Hepatocyte (in vitro differentiated cells): ENCODE results near the gene TBC1D30. TPM values are rescaled to one million over a fixed set of nuclear protein-coding genes. Genes with fewer than 3 reads are reported as not detected.

ENCODE experiments used
- DNase-seq: peaks from one replicate; pipeline ENCODE4 v3.0.0-alpha.2; 2016; ENCODE audit warnings: low spot score
- H2AFZ ChIP-seq: fragments of 200-600 bp; sonication (generic); 2 replicates; pipeline ENCODE4 v1.6.0; 2016; ENCODE audit warnings: antibody characterized with exemption, mild to moderate bottlenecking
- H3K27ac ChIP-seq: fragments of 200-600 bp; sonication (generic); 2 replicates; pipeline ENCODE4 v1.5.1; 2016; ENCODE audit warnings: mild to moderate bottlenecking
- H3K27me3 ChIP-seq: fragments of 200-600 bp; sonication (generic); 2 replicates; pipeline ENCODE4 v1.6.1; 2016
- H3K36me3 ChIP-seq: fragments of 200-600 bp; sonication (generic); replicated peaks from 2 replicates; pipeline ENCODE4 v1.5.1; 2016; ENCODE audit warnings: low read depth; ENCODE audit not compliant: insufficient read depth
- H3K4me1 ChIP-seq: fragments of 200-600 bp; sonication (generic); 2 replicates; pipeline ENCODE4 v1.5.1; 2016; ENCODE audit warnings: mild to moderate bottlenecking, moderate library complexity; ENCODE audit not compliant: insufficient read depth
- H3K4me2 ChIP-seq: fragments of 200-600 bp; sonication (generic); 2 replicates; pipeline ENCODE4 v1.6.0; 2016
- H3K4me3 ChIP-seq: fragments of 200-600 bp; sonication (generic); 2 replicates; pipeline ENCODE4 v1.5.1; 2016; ENCODE audit warnings: mild to moderate bottlenecking
- H3K79me2 ChIP-seq: fragments of 200-600 bp; sonication (generic); 2 replicates; pipeline ENCODE4 v1.6.0; 2017; ENCODE audit warnings: mild to moderate bottlenecking
- H3K9me2 ChIP-seq: fragments of 200-600 bp; sonication (generic); replicated peaks from 2 replicates; pipeline ENCODE4 v1.6.0; 2017; ENCODE audit warnings: mild to moderate bottlenecking; ENCODE audit not compliant: insufficient read depth
- H3K9me3 ChIP-seq: fragments of 200-600 bp; sonication (generic); 2 replicates; pipeline ENCODE4 v1.5.1; 2016; ENCODE audit warnings: low read depth, mild to moderate bottlenecking
- H4K20me1 ChIP-seq: fragments of 200-600 bp; sonication (generic); 2 replicates; pipeline ENCODE4 v1.6.0; 2016; ENCODE audit warnings: mild to moderate bottlenecking; ENCODE audit not compliant: insufficient read depth, poor library complexity, severe bottlenecking
- EZH2 ChIP-seq: fragments of 200-600 bp; sonication (generic); IDR thresholded peaks from 2 replicates; pipeline ENCODE4 v1.6.1; 2016; ENCODE audit warnings: antibody characterized with exemption, mild to moderate bottlenecking, borderline replicate concordance
- EZH2phosphoT487 ChIP-seq: fragments of 200-600 bp; sonication (generic); IDR thresholded peaks from one replicate; pipeline ENCODE4 v1.6.1; 2018; ENCODE audit warnings: antibody characterized with exemption, mild to moderate bottlenecking, low read depth, moderate library complexity; ENCODE audit not compliant: unreplicated experiment, severe bottlenecking
- WGBS: methylation state at CpG from one replicate; pipeline ENCODE4 v1.1.6; 2016; ENCODE audit warnings: low lambda C conversion rate; ENCODE audit errors: missing lambda C conversion rate; 5-methylcytosine and 5-hydroxymethylcytosine counted together
- polyA plus RNA-seq: library from polyadenylated mRNA; unstranded; fragments of >200 nt; fragmentation: Nextera tagmentation; extraction: Ambion mirVana; gene quantifications from 2 replicates; pipeline ENCODE4 v1.2.1, GENCODE V29; 2016
- total RNA-seq: library from RNA; depleted of rRNA; stranded (reverse); fragments of >200 nt; gene quantifications from 2 replicates; pipeline ENCODE4 v1.2.3, GENCODE V29; 2014
- TF ChIP-seq, protein P1 (sequence below): fragments of 200-600 bp; sonication (generic); IDR thresholded peaks from 2 replicates; pipeline ENCODE4 v1.5.1; 2016; ENCODE audit warnings: antibody characterized with exemption, mild to moderate bottlenecking; ENCODE audit not compliant: poor library complexity

TBC1D30 gene
- total and polyA plus RNA-seq, 2 experiments from 2014 or later: 5.3 to 5.6 TPM

GRCh38 chr12:64782191-64782876 is 42.1 kb upstream of the TBC1D30 start:
- peak overlapping the region; percentile 94 for H3K4me2 ChIP-seq

DNA sequence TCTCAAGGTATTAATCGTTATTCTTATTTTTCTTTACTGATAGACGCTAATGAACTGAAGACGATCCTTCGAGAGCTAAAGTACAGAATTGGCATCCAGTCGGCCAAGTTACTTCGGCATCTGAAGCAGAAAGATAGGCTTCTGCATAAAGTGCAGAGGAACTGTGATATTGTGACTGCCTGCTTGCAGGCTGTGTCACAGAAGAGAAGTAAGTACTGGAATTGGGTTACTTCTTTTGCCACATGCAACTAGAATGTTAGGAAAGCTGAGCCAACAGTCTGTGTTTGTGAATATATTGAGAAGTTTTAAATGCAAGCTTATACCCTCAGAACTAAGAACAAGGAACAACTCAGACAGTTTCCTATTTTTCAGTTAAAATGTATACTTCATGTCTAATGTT is 38.6 kb upstream of the TBC1D30 start:
- H4K20me1 ChIP-seq: no peaks in the 10 kb centered on the region
- no peaks in the 10 kb centered on the region for H3K9me3 ChIP-seq
- H3K79me2 ChIP-seq: no peaks in the 10 kb centered on the region
- H3K4me2 ChIP-seq: no peak overlapping the region
- H3K27ac ChIP-seq: no peak overlapping the region
- no peaks in the 10 kb centered on the region for H3K9me2 ChIP-seq
- H3K36me3 ChIP-seq: no peaks in the 10 kb centered on the region
- H3K4me1 ChIP-seq: peaks cover 5% of the 10 kb centered on the region
- H3K27me3 ChIP-seq: peaks cover 36% of the 10 kb centered on the region
- WGBS: 95% methylated on average over 6 of the region's 6 CpGs
- DNase-seq: no peak
- H3K4me3 ChIP-seq: no peak overlapping the region
- TF ChIP-seq, protein P1, sequence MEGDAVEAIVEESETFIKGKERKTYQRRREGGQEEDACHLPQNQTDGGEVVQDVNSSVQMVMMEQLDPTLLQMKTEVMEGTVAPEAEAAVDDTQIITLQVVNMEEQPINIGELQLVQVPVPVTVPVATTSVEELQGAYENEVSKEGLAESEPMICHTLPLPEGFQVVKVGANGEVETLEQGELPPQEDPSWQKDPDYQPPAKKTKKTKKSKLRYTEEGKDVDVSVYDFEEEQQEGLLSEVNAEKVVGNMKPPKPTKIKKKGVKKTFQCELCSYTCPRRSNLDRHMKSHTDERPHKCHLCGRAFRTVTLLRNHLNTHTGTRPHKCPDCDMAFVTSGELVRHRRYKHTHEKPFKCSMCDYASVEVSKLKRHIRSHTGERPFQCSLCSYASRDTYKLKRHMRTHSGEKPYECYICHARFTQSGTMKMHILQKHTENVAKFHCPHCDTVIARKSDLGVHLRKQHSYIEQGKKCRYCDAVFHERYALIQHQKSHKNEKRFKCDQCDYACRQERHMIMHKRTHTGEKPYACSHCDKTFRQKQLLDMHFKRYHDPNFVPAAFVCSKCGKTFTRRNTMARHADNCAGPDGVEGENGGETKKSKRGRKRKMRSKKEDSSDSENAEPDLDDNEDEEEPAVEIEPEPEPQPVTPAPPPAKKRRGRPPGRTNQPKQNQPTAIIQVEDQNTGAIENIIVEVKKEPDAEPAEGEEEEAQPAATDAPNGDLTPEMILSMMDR: no peak
- no peak for TF ChIP-seq EZH2phosphoT487
- no peak for TF ChIP-seq EZH2
- no peak overlapping the region for H2AFZ ChIP-seq

More at GRCh38 chr12:64782191-64782876, 42.1 kb upstream of the TBC1D30 start:
- peaks cover 45% of the 10 kb centered on the region for H3K27me3 ChIP-seq
- TF ChIP-seq EZH2 (no peak), EZH2phosphoT487 (no peak)
- TF ChIP-seq, protein P1: no peak
- no peaks in the 10 kb centered on the region for H3K36me3 ChIP-seq
- WGBS: 71% methylated on average over 6 of the region's 6 CpGs
- no peak for DNase-seq
- no peaks in the 10 kb centered on the region for H3K9me2 ChIP-seq
- H3K79me2 ChIP-seq: no peaks in the 10 kb centered on the region
- peaks cover 5% of the 10 kb centered on the region for H3K4me1 ChIP-seq
- no peak overlapping the region for H3K4me3 ChIP-seq
- H4K20me1 ChIP-seq: no peaks in the 10 kb centered on the region
- no peak overlapping the region for H2AFZ ChIP-seq
- H3K9me3 ChIP-seq: no peaks in the 10 kb centered on the region
- no peak overlapping the region for H3K27ac ChIP-seq

- no peak overlapping the region for H2AFZ ChIP-seq
- H4K20me1 ChIP-seq: no peaks in the 10 kb centered on the region
- no peak overlapping the region for H3K4me3 ChIP-seq
- no peaks in the 10 kb centered on the region for H3K79me2 ChIP-seq
- no peaks in the 10 kb centered on the region for H3K4me1 ChIP-seq
- H3K4me2 ChIP-seq: no peak overlapping the region
- no peak for TF ChIP-seq EZH2
- no peaks in the 10 kb centered on the region for H3K9me3 ChIP-seq
- H3K9me2 ChIP-seq: no peaks in the 10 kb centered on the region
- no peak for DNase-seq
- 57% methylated on average over 1 of the region's 1 CpG for WGBS
- no peaks in the 10 kb centered on the region for H3K36me3 ChIP-seq
- H3K27me3 ChIP-seq: no peaks in the 10 kb centered on the region
- H3K27ac ChIP-seq: no peak overlapping the region
Observed at GRCh38 chr12:64790166-64790565, 34.3 kb upstream of the TBC1D30 start.

GRCh38 chr12:64791036-64791435 is 33.4 kb upstream of the TBC1D30 start:
- Histone ChIP-seq H3K9me3 (no peaks in the 10 kb centered on the region), H3K4me2 (no peak overlapping the region), H3K4me1 (peaks cover 3% of the 10 kb centered on the region)

More at GRCh38 chr12:64791036-64791435, 33.4 kb upstream of the TBC1D30 start:
- no peak overlapping the region for H2AFZ ChIP-seq
- no peaks in the 10 kb centered on the region for H3K27me3 ChIP-seq
- H3K79me2 ChIP-seq: no peaks in the 10 kb centered on the region
- H3K27ac ChIP-seq: no peak overlapping the region
- no peak overlapping the region for H3K4me3 ChIP-seq
- no peaks in the 10 kb centered on the region for H4K20me1 ChIP-seq
- TF ChIP-seq EZH2phosphoT487: no peak
- TF ChIP-seq EZH2: no peak
- TF ChIP-seq, protein P1: no peak
- DNase-seq: no peak
- H3K9me2 ChIP-seq: no peaks in the 10 kb centered on the region
- H3K36me3 ChIP-seq: no peaks in the 10 kb centered on the region
